IMR-90 (cell line): ENCODE measurements around the gene PDF. TPM values are rescaled to one million over a fixed set of nuclear protein-coding genes. Genes with fewer than 3 reads are reported as not detected.

Source experiments
- ATAC-seq: fragments of 200-7000 bp; cut with Tn5 transposase; 2 replicates; pipeline ENCODE4 v1.9.1; 2020; ENCODE audit warnings: low read depth, mild to moderate bottlenecking, moderate library complexity
- Bru-seq: library from RNA; stranded (reverse); fragments of 400-500 nt; gene quantifications from one replicate; lab custom pipeline; 2021; lab: Mats Ljungman, UMichigan
- BruChase-seq, 2 experiments: library from RNA; stranded (reverse); fragments of 400-500 nt; gene quantifications; one replicate each; lab custom pipeline; 2021; lab: Mats Ljungman, UMichigan
- BruUV-seq: library from RNA; stranded (reverse); fragments of 400-500 nt; replicated peaks from 2 replicates; lab custom pipeline; 2021; lab: Mats Ljungman, UMichigan
- CTCF ChIA-PET: fragments of 300-600 bp; formaldehyde crosslinking; extraction: SDS; loops from one replicate; lab custom pipeline; 2021; ENCODE audit warnings: antibody characterized with exemption; lab: Yijun Ruan, JAX
- POLR2A ChIA-PET: fragments of 300-600 bp; sonication (Branson Sonifier 250); formaldehyde crosslinking; loops from one replicate; lab custom pipeline; 2022; ENCODE audit warnings: antibody characterized with exemption; ENCODE audit not compliant: unreplicated experiment; lab: Charles Lee
- DNase-seq: peaks from one replicate; pipeline ENCODE4 v3.0.0; 2013
- H2AFZ ChIP-seq: replicated peaks from 2 replicates; pipeline ENCODE3; 2013; ENCODE audit warnings: low read length, mild to moderate bottlenecking; ENCODE audit not compliant: poor library complexity
- H2AK5ac ChIP-seq: 2 replicates; pipeline ENCODE4 v1.6.1; 2013; ENCODE audit warnings: low read depth, low read length, inconsistent platforms
- H2AK9ac ChIP-seq: replicated peaks from 2 replicates; pipeline ENCODE3; 2013; ENCODE audit warnings: mild to moderate bottlenecking, low read depth, low read length, moderate library complexity; ENCODE audit not compliant: poor library complexity
- H2BK120ac ChIP-seq: 2 replicates; pipeline ENCODE4 v1.6.1; 2013; ENCODE audit warnings: low read depth, low read length, inconsistent platforms
- H2BK15ac ChIP-seq: 3 replicates; pipeline ENCODE4 v1.6.1; 2013; ENCODE audit warnings: low read depth, low read length, inconsistent platforms
- H2BK20ac ChIP-seq: 2 replicates; pipeline ENCODE4 v1.6.1; 2013; ENCODE audit warnings: low read depth, mild to moderate bottlenecking, inconsistent platforms, low read length, moderate library complexity
- H2BK5ac ChIP-seq: 2 replicates; pipeline ENCODE4 v1.6.1; 2013; ENCODE audit warnings: mild to moderate bottlenecking, low read depth, low read length, inconsistent platforms; ENCODE audit not compliant: poor library complexity, severe bottlenecking
- H3K14ac ChIP-seq: replicated peaks from 2 replicates; pipeline ENCODE4 v1.6.1; 2013; ENCODE audit warnings: low read depth, low read length, inconsistent platforms
- H3K18ac ChIP-seq: 2 replicates; pipeline ENCODE4 v1.6.1; 2013; ENCODE audit warnings: low read depth, low read length, control low read depth
- H3K23ac ChIP-seq: 2 replicates; pipeline ENCODE4 v1.6.1; 2013; ENCODE audit warnings: low read depth, low read length, inconsistent platforms
- H3K27ac ChIP-seq: 2 replicates; pipeline ENCODE4 v1.5.1; 2013; ENCODE audit warnings: mild to moderate bottlenecking, control low read depth, low read length; ENCODE audit not compliant: insufficient read depth
- H3K27me3 ChIP-seq: 2 replicates; pipeline ENCODE4 v1.6.1; 2013; ENCODE audit warnings: low read length; ENCODE audit not compliant: control insufficient read depth, insufficient read depth
- H3K36me3 ChIP-seq: 2 replicates; pipeline ENCODE4 v1.6.1; 2013; ENCODE audit warnings: low read length, mixed read lengths; ENCODE audit not compliant: control insufficient read depth, insufficient read depth
- H3K4ac ChIP-seq: 2 replicates; pipeline ENCODE4 v1.6.1; 2013; ENCODE audit warnings: low read depth, low read length, inconsistent platforms
- H3K4me1 ChIP-seq: 2 replicates; pipeline ENCODE4 v1.6.1; 2013; ENCODE audit warnings: low read length, mixed read lengths; ENCODE audit not compliant: control insufficient read depth, insufficient read depth
- H3K4me2 ChIP-seq: 2 replicates; pipeline ENCODE4 v1.6.1; 2013; ENCODE audit warnings: low read depth, mild to moderate bottlenecking, control low read depth, low read length, moderate library complexity
- H3K4me3 ChIP-seq: 2 replicates; pipeline ENCODE4 v1.5.1; 2013; ENCODE audit warnings: low read depth, mild to moderate bottlenecking, control low read depth, low read length, moderate library complexity; ENCODE audit not compliant: insufficient read depth
- H3K56ac ChIP-seq: 2 replicates; pipeline ENCODE4 v1.6.1; 2013; ENCODE audit warnings: low read length, inconsistent platforms; ENCODE audit not compliant: insufficient read depth; ENCODE audit errors: extremely low read depth
- H3K79me1 ChIP-seq, 2 experiments: 2 replicates each; pipeline ENCODE4 v1.6.1; 2013; ENCODE audit warnings: low read length in 2 of 2, inconsistent platforms in 1 of 2, low read depth in 1 of 2
- H3K9ac ChIP-seq: 2 replicates; pipeline ENCODE4 v1.6.1; 2013; ENCODE audit warnings: low read depth, low read length, control low read depth
- H3K9me1 ChIP-seq: 2 replicates; pipeline ENCODE4 v1.6.1; 2013; ENCODE audit warnings: low read length, inconsistent platforms; ENCODE audit not compliant: insufficient read depth
- H3K9me3 ChIP-seq: 2 replicates; pipeline ENCODE4 v1.6.1; 2013; ENCODE audit warnings: low read length; ENCODE audit not compliant: control insufficient read depth, insufficient read depth
- H4K20me1 ChIP-seq: 2 replicates; pipeline ENCODE4 v1.6.1; 2013; ENCODE audit warnings: low read length, inconsistent platforms; ENCODE audit not compliant: insufficient read depth
- H4K5ac ChIP-seq: 2 replicates; pipeline ENCODE4 v1.6.1; 2013; ENCODE audit warnings: mild to moderate bottlenecking, low read depth, low read length, control low read depth
- H4K8ac ChIP-seq, 2 experiments: 2 replicates each; pipeline ENCODE4 v1.6.1; 2013; ENCODE audit warnings: low read depth in 2 of 2, low read length in 2 of 2, control low read depth in 1 of 2, inconsistent platforms in 1 of 2
- H4K91ac ChIP-seq: 2 replicates; pipeline ENCODE4 v1.6.1; 2013; ENCODE audit warnings: low read depth, low read length, inconsistent platforms; ENCODE audit not compliant: insufficient read depth
- BHLHE40 ChIP-seq: fragments of 150-350 bp; IDR thresholded peaks from 2 replicates; pipeline ENCODE4 v1.6.1; 2016; ENCODE audit warnings: mild to moderate bottlenecking, low read depth, low read length
- CEBPB ChIP-seq: IDR thresholded peaks from 2 replicates; pipeline ENCODE4 v1.6.1; 2012; ENCODE audit warnings: low read depth, low read length, improper control_type of control experiment
- CHD1 ChIP-seq: IDR thresholded peaks from 2 replicates; pipeline ENCODE4 v1.6.1; 2012; ENCODE audit warnings: low read depth, low read length, improper control_type of control experiment
- FOS ChIP-seq: fragments of 150-350 bp; IDR thresholded peaks from 2 replicates; pipeline ENCODE4 v1.6.1; 2016; ENCODE audit warnings: low read depth, low read length
- MAZ ChIP-seq: IDR thresholded peaks from 2 replicates; pipeline ENCODE4 v1.6.1; 2012; ENCODE audit warnings: low read depth, mild to moderate bottlenecking, low read length, improper control_type of control experiment, moderate library complexity, borderline replicate concordance
- MXI1 ChIP-seq: IDR thresholded peaks from 2 replicates; pipeline ENCODE4 v1.6.1; 2012; ENCODE audit warnings: low read depth, mild to moderate bottlenecking, low read length, moderate library complexity, borderline replicate concordance
- NFE2L2 ChIP-seq: fragments of 150-350 bp; IDR thresholded peaks from 2 replicates; pipeline ENCODE4 v1.6.1; 2016; ENCODE audit warnings: low read depth, mild to moderate bottlenecking, low read length
- RAD21 ChIP-seq: IDR thresholded peaks from 2 replicates; pipeline ENCODE4 v1.6.1; 2012; ENCODE audit warnings: low read length, improper control_type of control experiment
- RCOR1 ChIP-seq: IDR thresholded peaks from 2 replicates; pipeline ENCODE4 v1.6.1; 2012; ENCODE audit warnings: mild to moderate bottlenecking, low read length, improper control_type of control experiment; ENCODE audit not compliant: insufficient replicate concordance
- WGBS, 2 experiments: methylation state at CpG; one replicate each; pipeline versions ENCODE4 v1.1.5 to v1.1.7; 2013; ENCODE audit warnings: missing lambda C conversion rate in 2 of 2; ENCODE audit not compliant: insufficient read length in 1 of 2; ENCODE audit errors: extremely low coverage in 2 of 2; 5-methylcytosine and 5-hydroxymethylcytosine counted together
- dilution Hi-C: fragments of 300-500 bp; cut with HindIII; formaldehyde crosslinking; loops from one replicate; pipeline ENCODE4 v1.14.3; 2018; ENCODE audit warnings: low sequenced_read_pairs; ENCODE audit not compliant: unreplicated experiment
- in situ Hi-C: fragments of 300-500 bp; cut with MboI; formaldehyde crosslinking; loops from 3 replicates; pipeline ENCODE4 v1.14.3; 2019; ENCODE audit warnings: low sequenced_read_pairs, inconsistent platforms, mixed read lengths
- intact Hi-C: fragments of 100-400 bp; cut with micrococcal nuclease; formaldehyde crosslinking; loops from 2 replicates; pipeline ENCODE4 v1.10.0; 2022
- long read RNA-seq: library from polyadenylated mRNA; unstranded; transcript quantifications from one replicate; pipeline ENCODE4 v2.0.0, GENCODE V29; 2021; ENCODE audit not compliant: unreplicated experiment
- polyA plus RNA-seq, 3 experiments: library from polyadenylated mRNA; depleted of rRNA; stranded (reverse); fragments of >200 nt; gene quantifications; 2 replicates each; pipeline ENCODE4 v1.2.3, GENCODE V29; 2012; ENCODE audit warnings: low replicate concordance in 1 of 3
- total RNA-seq: library from RNA; depleted of rRNA; stranded (reverse); fragments of >200 nt; gene quantifications from 2 replicates; pipeline ENCODE4 v1.2.3, GENCODE V29; 2012; rRNA removed
- TF ChIP-seq, protein P1 (sequence below): fragments of 150-350 bp; IDR thresholded peaks from 2 replicates; pipeline ENCODE4 v1.6.1; 2017; ENCODE audit warnings: mild to moderate bottlenecking, antibody characterized with exemption, low read length, low read depth
- TF ChIP-seq, protein P2 (sequence below): conservative IDR thresholded peaks from 2 replicates; pipeline ENCODE4 v1.5.1; 2012; ENCODE audit warnings: mild to moderate bottlenecking, low read depth, low read length, improper control_type of control experiment

The PDF gene, protein sequence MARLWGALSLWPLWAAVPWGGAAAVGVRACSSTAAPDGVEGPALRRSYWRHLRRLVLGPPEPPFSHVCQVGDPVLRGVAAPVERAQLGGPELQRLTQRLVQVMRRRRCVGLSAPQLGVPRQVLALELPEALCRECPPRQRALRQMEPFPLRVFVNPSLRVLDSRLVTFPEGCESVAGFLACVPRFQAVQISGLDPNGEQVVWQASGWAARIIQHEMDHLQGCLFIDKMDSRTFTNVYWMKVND
- total RNA-seq: 4.5 and 7.5 TPM in 2 replicates
- 6.4 and 7.6 TPM in 2 replicates for polyA plus RNA-seq (2012; rRNA removed)
- polyA plus RNA-seq (2012; cell fraction: cytosol; rRNA removed): 10.9 and 17.5 TPM in 2 replicates
- 6.6 and 10.2 TPM in 2 replicates for polyA plus RNA-seq (2012; cell fraction: nucleus; rRNA removed; ENCODE audit: low replicate concordance)
- Bru-seq, nascent RNA: percentile 51 among the genes with signal in this experiment
- BruChase-seq, experiment 1, labeled RNA remaining after a 6-hour chase: percentile 61 among the genes with signal in this experiment
- percentile 68 among the genes with signal in this experiment for BruChase-seq, experiment 2, labeled RNA remaining after a 2-hour chase
- long read RNA-seq, transcript PDF-201 (2 exons, 1,158 nt): major isoform, 8 of 8 reads
- long read RNA-seq, partial matches to known transcripts: 0 of 8 reads
- long read RNA-seq, other reads (novel, unspliced or antisense): 0 of 8 reads

DNA sequence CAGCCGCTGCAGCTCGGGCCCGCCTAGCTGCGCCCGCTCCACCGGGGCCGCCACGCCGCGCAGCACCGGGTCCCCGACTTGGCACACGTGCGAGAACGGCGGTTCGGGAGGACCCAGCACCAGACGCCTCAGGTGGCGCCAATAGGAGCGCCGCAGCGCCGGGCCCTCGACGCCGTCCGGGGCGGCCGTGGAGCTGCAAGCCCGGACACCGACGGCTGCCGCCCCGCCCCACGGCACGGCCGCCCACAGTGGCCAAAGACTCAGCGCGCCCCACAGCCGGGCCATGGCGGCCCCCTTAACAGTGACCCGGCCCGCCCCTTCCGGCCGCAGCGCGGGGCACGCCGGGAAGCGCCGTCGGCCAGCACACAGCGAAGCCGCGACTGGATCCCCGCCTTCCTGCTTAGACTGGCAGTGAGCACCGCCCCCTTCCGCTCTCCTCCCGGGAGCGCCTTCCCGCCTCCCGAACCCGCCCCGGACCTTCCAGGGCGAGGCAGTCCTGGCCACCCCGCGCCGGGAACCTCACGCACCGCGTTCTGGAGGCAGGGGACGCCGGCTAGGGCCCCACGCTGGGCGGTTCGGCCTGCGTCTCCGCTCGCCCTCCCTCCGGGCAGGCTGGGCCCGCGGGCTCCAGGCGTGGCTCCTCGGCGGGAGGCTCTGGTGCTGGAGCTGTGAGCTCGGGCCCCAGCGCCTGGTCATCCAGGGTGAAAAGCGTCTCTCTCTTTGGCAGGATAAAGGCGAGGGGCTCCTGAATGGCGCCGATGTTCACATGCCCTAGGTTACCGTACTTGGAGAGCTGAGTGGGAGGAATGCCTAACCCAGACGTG is at the start of gene PDF:
Gene PDF, minus strand, starts transcription at position 303 of the 824 bp plus-strand sequence. Its CDS starts 18 bp downstream, at position 285.
- POLR2A ChIA-PET: no interaction called here
- Histone ChIP-seq H3K36me3 (peaks cover 49% of the 10 kb centered on the region), H3K56ac (peak within 1 kb of the TSS; percentile 54), H3K4me1 (peaks cover 12% of the 10 kb centered on the region), H2BK120ac (peak within 1 kb of the TSS; percentile 75), H3K4me2 (peak within 1 kb of the TSS; percentile 91), H3K18ac (no peak within 1 kb of the TSS), H3K14ac (peak within 1 kb of the TSS; percentile 96), H3K9me3 (no peaks in the 10 kb centered on the region), H3K27ac (peak within 1 kb of the TSS; percentile 86), H3K9ac (peak within 1 kb of the TSS; percentile 77), H4K91ac (peak within 1 kb of the TSS; percentile 92), H3K9me1 (peaks cover 10% of the 10 kb centered on the region), H3K79me1 (peaks cover 45 to 73% of the 10 kb centered on the region in 2 experiments), H4K5ac (peak within 1 kb of the TSS; percentile 27), H2BK15ac (no peak within 1 kb of the TSS), H2BK20ac (no peak within 1 kb of the TSS), H2AK5ac (peak within 1 kb of the TSS; percentile 84), H4K20me1 (peaks cover 41% of the 10 kb centered on the region), H2AFZ (peak within 1 kb of the TSS; percentile 97), H2BK5ac (peak within 1 kb of the TSS; percentile 85), H3K4ac (peak within 1 kb of the TSS; percentile 96), H3K4me3 (peak within 1 kb of the TSS; percentile 78), H3K23ac (peak within 1 kb of the TSS; percentile 98), H3K27me3 (no peaks in the 10 kb centered on the region), H4K8ac (peak within 1 kb of the TSS; percentile 88 to 95; a peak in 3 of 4 replicates), H2AK9ac (peak within 1 kb of the TSS; percentile 97)
- CTCF ChIA-PET: interaction anchor here (0.6 kb wide), 1 partner anchor 113 kb away, joined by 5 read pairs; no protein-coding TSS in a partner anchor
- 0% methylated on average over 43 of the region's 93 CpGs; no CpG with 5 or more reads in 1 of the 2 experiments for WGBS, 2 experiments
- dilution Hi-C loops: no loop called here
- BruUV-seq: no TSS peak
- DNase-seq (peak; percentile 90), ATAC-seq (peak; percentile 92)
- intact Hi-C loops: no loop called here
- in situ Hi-C loops: no loop called here
- TF ChIP-seq RAD21: no peak
- no peak for TF ChIP-seq NFE2L2
- no peak for TF ChIP-seq FOS
- peak; percentile 80; the same call in 1 of the 2 replicates for TF ChIP-seq MXI1
- no peak for TF ChIP-seq RCOR1
- TF ChIP-seq CEBPB: 0 out of 2 replicates have a peak, but pooled peaks have one; percentile 38
- TF ChIP-seq, protein P1, sequence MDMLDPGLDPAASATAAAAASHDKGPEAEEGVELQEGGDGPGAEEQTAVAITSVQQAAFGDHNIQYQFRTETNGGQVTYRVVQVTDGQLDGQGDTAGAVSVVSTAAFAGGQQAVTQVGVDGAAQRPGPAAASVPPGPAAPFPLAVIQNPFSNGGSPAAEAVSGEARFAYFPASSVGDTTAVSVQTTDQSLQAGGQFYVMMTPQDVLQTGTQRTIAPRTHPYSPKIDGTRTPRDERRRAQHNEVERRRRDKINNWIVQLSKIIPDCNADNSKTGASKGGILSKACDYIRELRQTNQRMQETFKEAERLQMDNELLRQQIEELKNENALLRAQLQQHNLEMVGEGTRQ: peak; percentile 4; the same call in 1 of the 2 replicates
- no peak for TF ChIP-seq CHD1
- TF ChIP-seq MAZ: peak; percentile 74; the same call in 1 of the 2 replicates
- TF ChIP-seq, protein P2, sequence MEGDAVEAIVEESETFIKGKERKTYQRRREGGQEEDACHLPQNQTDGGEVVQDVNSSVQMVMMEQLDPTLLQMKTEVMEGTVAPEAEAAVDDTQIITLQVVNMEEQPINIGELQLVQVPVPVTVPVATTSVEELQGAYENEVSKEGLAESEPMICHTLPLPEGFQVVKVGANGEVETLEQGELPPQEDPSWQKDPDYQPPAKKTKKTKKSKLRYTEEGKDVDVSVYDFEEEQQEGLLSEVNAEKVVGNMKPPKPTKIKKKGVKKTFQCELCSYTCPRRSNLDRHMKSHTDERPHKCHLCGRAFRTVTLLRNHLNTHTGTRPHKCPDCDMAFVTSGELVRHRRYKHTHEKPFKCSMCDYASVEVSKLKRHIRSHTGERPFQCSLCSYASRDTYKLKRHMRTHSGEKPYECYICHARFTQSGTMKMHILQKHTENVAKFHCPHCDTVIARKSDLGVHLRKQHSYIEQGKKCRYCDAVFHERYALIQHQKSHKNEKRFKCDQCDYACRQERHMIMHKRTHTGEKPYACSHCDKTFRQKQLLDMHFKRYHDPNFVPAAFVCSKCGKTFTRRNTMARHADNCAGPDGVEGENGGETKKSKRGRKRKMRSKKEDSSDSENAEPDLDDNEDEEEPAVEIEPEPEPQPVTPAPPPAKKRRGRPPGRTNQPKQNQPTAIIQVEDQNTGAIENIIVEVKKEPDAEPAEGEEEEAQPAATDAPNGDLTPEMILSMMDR: no peak
- peak; percentile 27; the same call in 1 of the 2 replicates for TF ChIP-seq BHLHE40
